ENCODE measurements around the gene TCP10L.
"Not testable (repeated sequence)": the region's sequence is repeated elsewhere in the genome, so short reads cannot be mapped to it uniquely, and the experiment has no call there.

The TCP10L gene

DNA sequence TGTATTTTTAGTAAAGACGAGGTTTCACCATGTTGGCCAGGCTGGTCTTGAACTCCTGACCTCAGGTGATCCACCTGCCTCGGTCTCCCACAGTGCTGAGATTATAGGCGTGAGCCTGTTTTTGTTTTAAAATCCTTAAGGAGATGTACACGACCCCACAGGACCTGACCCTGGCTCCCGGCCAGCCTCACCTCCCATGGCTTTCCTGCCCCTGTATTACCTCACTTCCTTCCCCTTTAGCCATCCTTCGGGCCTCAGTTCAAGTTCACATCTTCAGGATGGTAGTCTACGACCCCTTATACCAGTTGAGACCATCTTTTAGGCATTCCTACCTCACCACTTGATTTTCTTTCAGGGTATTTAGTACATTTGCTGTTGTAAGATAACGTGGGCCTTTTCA lies 36.3 kb downstream of the TCP10L start:
- no peak for DNase-seq (ENCODE audit: low read depth)
- TF ChIP-seq POLR2A (IDR thresholded peaks at IDR 0.05; ENCODE audit: extremely low read depth, insufficient read length), result no peak
- TF ChIP-seq, protein P1, sequence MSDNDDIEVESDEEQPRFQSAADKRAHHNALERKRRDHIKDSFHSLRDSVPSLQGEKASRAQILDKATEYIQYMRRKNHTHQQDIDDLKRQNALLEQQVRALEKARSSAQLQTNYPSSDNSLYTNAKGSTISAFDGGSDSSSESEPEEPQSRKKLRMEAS (IDR thresholded peaks at IDR 0.05; ENCODE audit: low read depth, low read length), result no peak
- no peak for TF ChIP-seq MYC (IDR thresholded peaks at IDR 0.05; ENCODE audit: low read depth, low read length)
- H3K4me3 ChIP-seq (ENCODE audit: low read depth, low read length), result no peak overlapping the region

GRCh38 chr21:32547018-32547417 lies 38.3 kb downstream of the TCP10L start:
- TF ChIP-seq, protein P2, sequence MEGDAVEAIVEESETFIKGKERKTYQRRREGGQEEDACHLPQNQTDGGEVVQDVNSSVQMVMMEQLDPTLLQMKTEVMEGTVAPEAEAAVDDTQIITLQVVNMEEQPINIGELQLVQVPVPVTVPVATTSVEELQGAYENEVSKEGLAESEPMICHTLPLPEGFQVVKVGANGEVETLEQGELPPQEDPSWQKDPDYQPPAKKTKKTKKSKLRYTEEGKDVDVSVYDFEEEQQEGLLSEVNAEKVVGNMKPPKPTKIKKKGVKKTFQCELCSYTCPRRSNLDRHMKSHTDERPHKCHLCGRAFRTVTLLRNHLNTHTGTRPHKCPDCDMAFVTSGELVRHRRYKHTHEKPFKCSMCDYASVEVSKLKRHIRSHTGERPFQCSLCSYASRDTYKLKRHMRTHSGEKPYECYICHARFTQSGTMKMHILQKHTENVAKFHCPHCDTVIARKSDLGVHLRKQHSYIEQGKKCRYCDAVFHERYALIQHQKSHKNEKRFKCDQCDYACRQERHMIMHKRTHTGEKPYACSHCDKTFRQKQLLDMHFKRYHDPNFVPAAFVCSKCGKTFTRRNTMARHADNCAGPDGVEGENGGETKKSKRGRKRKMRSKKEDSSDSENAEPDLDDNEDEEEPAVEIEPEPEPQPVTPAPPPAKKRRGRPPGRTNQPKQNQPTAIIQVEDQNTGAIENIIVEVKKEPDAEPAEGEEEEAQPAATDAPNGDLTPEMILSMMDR (IDR thresholded peaks at IDR 0.05; ENCODE audit: low read depth, low read length), result no peak
- TF ChIP-seq, protein P1 (IDR thresholded peaks at IDR 0.05; ENCODE audit: low read depth, low read length), result no peak
- TF ChIP-seq POLR2A (IDR thresholded peaks at IDR 0.05; ENCODE audit: extremely low read depth, insufficient read length), result no peak
- TF ChIP-seq MYC (IDR thresholded peaks at IDR 0.05; ENCODE audit: low read depth, low read length), result no peak
- DNase-seq (ENCODE audit: low read depth), result no peak
- no peak overlapping the region for H3K4me3 ChIP-seq (ENCODE audit: low read depth, low read length)

DNA sequence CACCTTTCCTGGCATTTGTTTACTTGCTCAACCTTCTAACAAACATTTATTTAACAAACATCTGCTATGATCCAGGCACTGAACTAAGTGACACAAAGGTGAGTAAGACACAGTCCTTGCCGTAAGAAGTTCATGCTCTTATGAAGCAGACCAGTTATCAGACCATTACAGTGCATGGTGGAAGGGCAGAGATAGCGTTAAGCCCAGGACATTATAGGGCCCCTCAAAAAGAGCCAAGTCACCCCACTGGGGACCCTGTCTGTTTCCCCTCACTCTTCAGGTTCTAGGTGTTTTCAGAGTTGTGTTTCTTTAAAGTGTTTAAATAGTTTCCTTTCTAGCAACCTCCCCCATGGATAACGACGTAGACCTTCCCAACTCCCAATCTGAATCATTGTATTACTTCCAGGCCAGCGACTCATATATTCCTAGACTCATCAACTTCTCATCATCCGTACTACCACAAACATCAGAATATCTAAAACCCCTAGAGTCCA lies 39.3 kb downstream of the TCP10L start:
- no peak overlapping the region for H3K4me3 ChIP-seq (ENCODE audit: low read depth, low read length)
- TF ChIP-seq POLR2A (IDR thresholded peaks at IDR 0.05; ENCODE audit: extremely low read depth, insufficient read length) (no peak), MYC (IDR thresholded peaks at IDR 0.05; ENCODE audit: low read depth, low read length) (no peak)
- TF ChIP-seq, protein P1 (IDR thresholded peaks at IDR 0.05; ENCODE audit: low read depth, low read length), result no peak
- TF ChIP-seq, protein P2 (IDR thresholded peaks at IDR 0.05; ENCODE audit: low read depth, low read length), result no peak
- DNase-seq (ENCODE audit: low read depth), result no peak

GRCh38 chr21:32544697-32545096 lies 40.6 kb downstream of the TCP10L start:
- TF ChIP-seq, protein P2 (IDR thresholded peaks at IDR 0.05; ENCODE audit: low read depth, low read length), result no peak
- TF ChIP-seq, protein P1 (IDR thresholded peaks at IDR 0.05; ENCODE audit: low read depth, low read length), result no peak
- TF ChIP-seq MYC (IDR thresholded peaks at IDR 0.05; ENCODE audit: low read depth, low read length) (no peak), POLR2A (IDR thresholded peaks at IDR 0.05; ENCODE audit: extremely low read depth, insufficient read length) (no peak)
- H3K4me3 ChIP-seq (ENCODE audit: low read depth, low read length), result no peak overlapping the region
- DNase-seq (ENCODE audit: low read depth), result no peak

GRCh38 chr21:32543975-32544374 lies 41.3 kb downstream of the TCP10L start:
- H3K4me3 ChIP-seq (ENCODE audit: low read depth, low read length), result no peak overlapping the region
- no peak for DNase-seq (ENCODE audit: low read depth)
- TF ChIP-seq, protein P2 (IDR thresholded peaks at IDR 0.05; ENCODE audit: low read depth, low read length), result no peak
- no peak for TF ChIP-seq POLR2A (IDR thresholded peaks at IDR 0.05; ENCODE audit: extremely low read depth, insufficient read length)
- TF ChIP-seq MYC (IDR thresholded peaks at IDR 0.05; ENCODE audit: low read depth, low read length), result no peak
- TF ChIP-seq, protein P1 (IDR thresholded peaks at IDR 0.05; ENCODE audit: low read depth, low read length), result no peak

GRCh38 chr21:32543056-32543455 lies 42.3 kb downstream of the TCP10L start:
- not testable (repeated sequence) for DNase-seq (ENCODE audit: low read depth); H3K4me3 ChIP-seq (ENCODE audit: low read depth, low read length)

GRCh38 chr21:32539378-32539777 lies 45.9 kb downstream of the TCP10L start:
- no peak for TF ChIP-seq MYC (IDR thresholded peaks at IDR 0.05; ENCODE audit: low read depth, low read length)
- no peak for TF ChIP-seq POLR2A (IDR thresholded peaks at IDR 0.05; ENCODE audit: extremely low read depth, insufficient read length)
- TF ChIP-seq, protein P2 (IDR thresholded peaks at IDR 0.05; ENCODE audit: low read depth, low read length), result no peak
- TF ChIP-seq, protein P1 (IDR thresholded peaks at IDR 0.05; ENCODE audit: low read depth, low read length), result no peak
- DNase-seq (ENCODE audit: low read depth), result no peak
- H3K4me3 ChIP-seq (ENCODE audit: low read depth, low read length), result no peak overlapping the region

Measured in NB4 (cell line).